Activated CD4-positive, alpha-beta memory T cell treated with anti-CD3 and anti-CD28 coated beads, Interleukin-2, amount 10 ng/mL, durations not matched to agents 7 days and 5 days (primary cell): ENCODE data around the gene SPPL3. TPM values are rescaled to one million over a fixed set of nuclear protein-coding genes. Genes with fewer than 3 reads are reported as not detected.

ENCODE experiments used
- CTCF ChIA-PET: fragments of 350-600 bp; sonication (Branson Sonifier 250); formaldehyde crosslinking; loops from one replicate; lab custom pipeline; 2021; ENCODE audit warnings: antibody characterized with exemption, inconsistent platforms; lab: Charles Lee
- POLR2A ChIA-PET: fragments of 350-600 bp; sonication (Branson Sonifier 250); formaldehyde crosslinking; loops from one replicate; lab custom pipeline; 2021; ENCODE audit warnings: antibody characterized with exemption; lab: Charles Lee
- DNase-seq: peaks from one replicate; pipeline ENCODE4 v3.0.0-alpha.2; 2020
- H3K27ac Mint-ChIP-seq: one replicate; pipeline ENCODE4 v1.8.0; 2021; ENCODE audit warnings: mild to moderate bottlenecking, mixed read lengths
- H3K27me3 Mint-ChIP-seq: one replicate; pipeline ENCODE4 v1.8.0; 2021; ENCODE audit warnings: mixed read lengths
- H3K36me3 Mint-ChIP-seq: one replicate; pipeline ENCODE4 v1.8.0; 2021; ENCODE audit warnings: low read depth, mixed read lengths
- H3K4me1 Mint-ChIP-seq: one replicate; pipeline ENCODE4 v1.8.0; 2021; ENCODE audit warnings: mixed read lengths
- H3K4me3 Mint-ChIP-seq: one replicate; pipeline ENCODE4 v1.8.0; 2021; ENCODE audit warnings: mild to moderate bottlenecking, mixed read lengths
- H3K9me3 Mint-ChIP-seq: one replicate; pipeline ENCODE4 v1.8.0; 2021; ENCODE audit warnings: mixed read lengths
- total RNA-seq, 2 experiments: library from RNA; stranded (reverse); gene quantifications; one replicate each; pipeline ENCODE4 v1.2.3, GENCODE V29; 2021

Gene SPPL3
- total RNA-seq, 2 experiments from 2014 or later = 32.0 to 32.1 TPM

- CTCF ChIA-PET = interaction anchor here (0.6 to 1.8 kb wide), 3 partner anchors 10 to 178 kb away, joined by 5 to 7 read pairs (median 5); no protein-coding TSS in a partner anchor
- Mint-ChIP-seq H3K4me3 (no peak overlapping the region), H3K36me3 (peaks cover 1% of the 10 kb centered on the region), H3K27me3 (no peaks in the 10 kb centered on the region), H3K9me3 (no peaks in the 10 kb centered on the region), H3K27ac (no peak overlapping the region), H3K4me1 (peaks cover 27% of the 10 kb centered on the region)
- POLR2A ChIA-PET = interaction anchor here (2.5 kb wide), 1 partner anchor 10 kb away, joined by 12 read pairs; no protein-coding TSS in a partner anchor
- no peak for DNase-seq
These were observed 68.9 kb downstream of the SPPL3 start for GRCh38 chr12:120835304-120835612.

- Mint-ChIP-seq H3K36me3 (no peaks in the 10 kb centered on the region), H3K27ac (no peak overlapping the region), H3K4me3 (no peak overlapping the region), H3K4me1 (peaks cover 29% of the 10 kb centered on the region), H3K9me3 (no peaks in the 10 kb centered on the region), H3K27me3 (no peaks in the 10 kb centered on the region)
- ChIA-PET CTCF (interaction anchor here (0.6 to 1.8 kb wide), 5 partner anchors 10 to 187 kb away, joined by 3 to 7 read pairs (median 5); no protein-coding TSS in a partner anchor), POLR2A (interaction anchor here (2.5 kb wide), 1 partner anchor 11 kb away, joined by 12 read pairs; no protein-coding TSS in a partner anchor)
- DNase-seq = no peak
These were observed 69.5 kb downstream of the SPPL3 start for GRCh38 chr12:120834489-120835303.

- POLR2A ChIA-PET = interaction anchor here (2.5 kb wide), 1 partner anchor 12 kb away, joined by 12 read pairs; no protein-coding TSS in a partner anchor
- Mint-ChIP-seq H3K36me3 (no peaks in the 10 kb centered on the region), H3K9me3 (no peaks in the 10 kb centered on the region), H3K27ac (no peak overlapping the region), H3K4me1 (peaks cover 31% of the 10 kb centered on the region), H3K27me3 (no peaks in the 10 kb centered on the region), H3K4me3 (no peak overlapping the region)
- no peak for DNase-seq
- CTCF ChIA-PET = interaction anchor here (0.6 to 1.5 kb wide), 3 partner anchors 11 to 186 kb away, joined by 3 to 5 read pairs (median 3); no protein-coding TSS in a partner anchor
These were observed 70.3 kb downstream of the SPPL3 start for GRCh38 chr12:120833849-120834248.

GRCh38 chr12:120832737-120833136 lies 71.4 kb downstream of the SPPL3 start:
- CTCF ChIA-PET = no interaction called here
- Mint-ChIP-seq H3K4me1 (peaks cover 31% of the 10 kb centered on the region), H3K36me3 (no peaks in the 10 kb centered on the region), H3K27ac (no peak overlapping the region), H3K27me3 (no peaks in the 10 kb centered on the region), H3K4me3 (no peak overlapping the region), H3K9me3 (no peaks in the 10 kb centered on the region)
- DNase-seq = no peak
- POLR2A ChIA-PET = no interaction called here

- ChIA-PET CTCF (interaction anchor here (0.5 kb wide), 1 partner anchor 77 kb away, joined by 4 read pairs; no protein-coding TSS in a partner anchor), POLR2A (no interaction called here)
- H3K4me3 Mint-ChIP-seq = no peak overlapping the region
- H3K27me3 Mint-ChIP-seq = no peaks in the 10 kb centered on the region
- peaks cover 31% of the 10 kb centered on the region for H3K4me1 Mint-ChIP-seq
- DNase-seq = no peak
- H3K36me3 Mint-ChIP-seq = no peaks in the 10 kb centered on the region
- no peak overlapping the region for H3K27ac Mint-ChIP-seq
- H3K9me3 Mint-ChIP-seq = no peaks in the 10 kb centered on the region
These were observed 72.4 kb downstream of the SPPL3 start for GRCh38 chr12:120831648-120832267.

GRCh38 chr12:120830966-120831365 lies 73.2 kb downstream of the SPPL3 start:
- no peak overlapping the region for H3K27ac Mint-ChIP-seq
- ChIA-PET CTCF (no interaction called here), POLR2A (no interaction called here)
- no peaks in the 10 kb centered on the region for H3K36me3 Mint-ChIP-seq
- no peak for DNase-seq
- no peaks in the 10 kb centered on the region for H3K27me3 Mint-ChIP-seq
- no peaks in the 10 kb centered on the region for H3K9me3 Mint-ChIP-seq
- H3K4me3 Mint-ChIP-seq = no peak overlapping the region
- peaks cover 31% of the 10 kb centered on the region for H3K4me1 Mint-ChIP-seq

- Mint-ChIP-seq H3K4me1 (peaks cover 26% of the 10 kb centered on the region), H3K4me3 (no peak overlapping the region), H3K27ac (no peak overlapping the region), H3K9me3 (no peaks in the 10 kb centered on the region), H3K36me3 (no peaks in the 10 kb centered on the region), H3K27me3 (no peaks in the 10 kb centered on the region)
- ChIA-PET CTCF (interaction anchor here (0.6 kb wide), 1 partner anchor 50 kb away, joined by 3 read pairs; no protein-coding TSS in a partner anchor), POLR2A (no interaction called here)
- no peak for DNase-seq
These were observed 73.9 kb downstream of the SPPL3 start for GRCh38 chr12:120830052-120830940.

GRCh38 chr12:120826335-120826734 lies 77.8 kb downstream of the SPPL3 start:
- DNase-seq = no peak
- H3K4me1 Mint-ChIP-seq = peaks cover 25% of the 10 kb centered on the region
- no peaks in the 10 kb centered on the region for H3K36me3 Mint-ChIP-seq
- POLR2A ChIA-PET = no interaction called here
- CTCF ChIA-PET = interaction anchor here (1.0 kb wide), 1 partner anchor 146 kb away, joined by 3 read pairs; no protein-coding TSS in a partner anchor
- no peaks in the 10 kb centered on the region for H3K9me3 Mint-ChIP-seq
- H3K4me3 Mint-ChIP-seq = no peak overlapping the region
- H3K27me3 Mint-ChIP-seq = no peaks in the 10 kb centered on the region
- H3K27ac Mint-ChIP-seq = no peak overlapping the region

- no peak for DNase-seq
- H3K9me3 Mint-ChIP-seq = no peaks in the 10 kb centered on the region
- peaks cover 26% of the 10 kb centered on the region for H3K4me1 Mint-ChIP-seq
- CTCF ChIA-PET = interaction anchor here (1.4 kb wide), 1 partner anchor 146 kb away, joined by 3 read pairs; no protein-coding TSS in a partner anchor
- POLR2A ChIA-PET = no interaction called here
- no peak overlapping the region for H3K4me3 Mint-ChIP-seq
- H3K27ac Mint-ChIP-seq = no peak overlapping the region
- no peaks in the 10 kb centered on the region for H3K27me3 Mint-ChIP-seq
- H3K36me3 Mint-ChIP-seq = no peaks in the 10 kb centered on the region
These were observed 78.8 kb downstream of the SPPL3 start for GRCh38 chr12:120825337-120825736.

- no peak overlapping the region for H3K4me3 Mint-ChIP-seq
- H3K4me1 Mint-ChIP-seq = peaks cover 22% of the 10 kb centered on the region
- H3K36me3 Mint-ChIP-seq = no peaks in the 10 kb centered on the region
- ChIA-PET CTCF (no interaction called here), POLR2A (no interaction called here)
- H3K9me3 Mint-ChIP-seq = no peaks in the 10 kb centered on the region
- H3K27ac Mint-ChIP-seq = no peak overlapping the region
- no peak for DNase-seq
- no peaks in the 10 kb centered on the region for H3K27me3 Mint-ChIP-seq
These were observed 81.2 kb downstream of the SPPL3 start for GRCh38 chr12:120822832-120823503.

- ChIA-PET POLR2A (no interaction called here), CTCF (no interaction called here)
- H3K27ac Mint-ChIP-seq = no peak overlapping the region
- no peaks in the 10 kb centered on the region for H3K27me3 Mint-ChIP-seq
- peaks cover 22% of the 10 kb centered on the region for H3K4me1 Mint-ChIP-seq
- H3K36me3 Mint-ChIP-seq = no peaks in the 10 kb centered on the region
- no peaks in the 10 kb centered on the region for H3K9me3 Mint-ChIP-seq
- no peak overlapping the region for H3K4me3 Mint-ChIP-seq
- DNase-seq = no peak
These were observed 82.3 kb downstream of the SPPL3 start for GRCh38 chr12:120821878-120822277.

- Mint-ChIP-seq H3K27ac (no peak overlapping the region), H3K27me3 (no peaks in the 10 kb centered on the region), H3K36me3 (no peaks in the 10 kb centered on the region), H3K4me3 (no peak overlapping the region), H3K4me1 (peaks cover 22% of the 10 kb centered on the region), H3K9me3 (no peaks in the 10 kb centered on the region)
- ChIA-PET POLR2A (no interaction called here), CTCF (interaction anchor here (1.6 kb wide), 1 partner anchor 36 kb away, joined by 3 read pairs; no protein-coding TSS in a partner anchor)
- DNase-seq = peak; percentile 37
These were observed 83.2 kb downstream of the SPPL3 start for GRCh38 chr12:120820884-120821510.
